Measurements from ENCODE around the gene DIO2. TPM values are rescaled to one million over a fixed set of nuclear protein-coding genes. Genes with fewer than 3 reads are reported as not detected.

The DIO2 gene
- total RNA-seq, 3 donors from 2014 or later (not counting 1 experiment from before 2014, with no cell fraction given), result not detected

- peaks cover 10 to 29% of the 10 kb centered on the region in 2 donors for H3K9me3 Mint-ChIP-seq
- no peaks in the 10 kb centered on the region for H3K27me3 ChIP-seq (ENCODE audit: control insufficient read depth, insufficient read depth, low read length)
- H3K36me3 ChIP-seq (ENCODE audit: control insufficient read depth, insufficient read depth, low read length), result no peaks in the 10 kb centered on the region
- no peak overlapping the region for H3K4me3 Mint-ChIP-seq
- 80% methylated on average over 3 of the region's 3 CpGs for WGBS (ENCODE audit: insufficient coverage)
- DNase-seq (no peak), ATAC-seq (no peak)
- no peaks in the 10 kb centered on the region for H3K4me1 ChIP-seq (ENCODE audit: control insufficient read depth, insufficient read depth, low read length)
- no peaks in the 10 kb centered on the region for H3K27me3 Mint-ChIP-seq (ENCODE audit: low read depth in 2 of 2)
- H3K9me3 ChIP-seq (ENCODE audit: control insufficient read depth, insufficient read depth, low read length), result peaks cover 7% of the 10 kb centered on the region
- H3K4me1 Mint-ChIP-seq, result no peaks in the 10 kb centered on the region
- no peak for TF ChIP-seq CTCF (IDR thresholded peaks at IDR 0.05)
- no peak overlapping the region for H3K27ac Mint-ChIP-seq
- intact Hi-C loops (cut with micrococcal nuclease), result no loop called here
- H3K27ac ChIP-seq (ENCODE audit: low read length), result no peak overlapping the region
- no peak overlapping the region for H3K4me3 ChIP-seq (ENCODE audit: low read length)
- peaks cover 13% of the 10 kb centered on the region for H3K36me3 Mint-ChIP-seq
Measured at GRCh38 chr14:80237143-80237542, 25.8 kb upstream of the DIO2 start.

- no peaks in the 10 kb centered on the region for H3K27me3 Mint-ChIP-seq (ENCODE audit: low read depth in 2 of 2)
- 95% methylated on average over 2 of the region's 2 CpGs for WGBS (ENCODE audit: insufficient coverage)
- no peak for DNase-seq
Measured at GRCh38 chr14:80233470-80234089, 22.3 kb upstream of the DIO2 start.

GRCh38 chr14:80231702-80232101 is 20.4 kb upstream of the DIO2 start:
- intact Hi-C loops (cut with micrococcal nuclease), result no loop called here
- Mint-ChIP-seq H3K4me3 (no peak overlapping the region), H3K27me3 (ENCODE audit: low read depth in 2 of 2) (no peaks in the 10 kb centered on the region), H3K9me3 (peaks cover 9 to 21% of the 10 kb centered on the region in 2 donors), H3K27ac (no peak overlapping the region), H3K4me1 (no peaks in the 10 kb centered on the region), H3K36me3 (peaks cover 6% of the 10 kb centered on the region)
- no peak overlapping the region for H3K4me3 ChIP-seq (ENCODE audit: low read length)
- no peak for TF ChIP-seq CTCF (IDR thresholded peaks at IDR 0.05)
- 92% methylated on average over 2 of the region's 2 CpGs for WGBS (ENCODE audit: insufficient coverage)
- DNase-seq (no peak), ATAC-seq (no peak)
- H3K4me1 ChIP-seq (ENCODE audit: control insufficient read depth, insufficient read depth, low read length), result no peaks in the 10 kb centered on the region
- no peaks in the 10 kb centered on the region for H3K36me3 ChIP-seq (ENCODE audit: control insufficient read depth, insufficient read depth, low read length)
- no peak overlapping the region for H3K27ac ChIP-seq (ENCODE audit: low read length)
- H3K27me3 ChIP-seq (ENCODE audit: control insufficient read depth, insufficient read depth, low read length), result no peaks in the 10 kb centered on the region
- peaks cover 4% of the 10 kb centered on the region for H3K9me3 ChIP-seq (ENCODE audit: control insufficient read depth, insufficient read depth, low read length)

More at GRCh38 chr14:80233470-80234089, 22.3 kb upstream of the DIO2 start:
- Histone ChIP-seq H3K36me3 (ENCODE audit: control insufficient read depth, insufficient read depth, low read length) (no peaks in the 10 kb centered on the region), H3K9me3 (ENCODE audit: control insufficient read depth, insufficient read depth, low read length) (peaks cover 7% of the 10 kb centered on the region), H3K4me3 (ENCODE audit: low read length) (no peak overlapping the region), H3K27me3 (ENCODE audit: control insufficient read depth, insufficient read depth, low read length) (no peaks in the 10 kb centered on the region), H3K27ac (ENCODE audit: low read length) (no peak overlapping the region), H3K4me1 (ENCODE audit: control insufficient read depth, insufficient read depth, low read length) (no peaks in the 10 kb centered on the region)
- no peak for TF ChIP-seq CTCF (IDR thresholded peaks at IDR 0.05)
- Mint-ChIP-seq H3K4me1 (no peaks in the 10 kb centered on the region), H3K4me3 (no peak overlapping the region), H3K27ac (no peak overlapping the region), H3K36me3 (peaks cover 13% of the 10 kb centered on the region), H3K9me3 (peaks cover 12 to 26% of the 10 kb centered on the region in 2 donors)
- no peak for ATAC-seq
- intact Hi-C loops (cut with micrococcal nuclease), result no loop called here
